Spleen (tissue), 7 donors: ENCODE measurements around the gene TMEM255A.

ENCODE experiments used
- POLR2AphosphoS5 ChIP-seq, 3 donors: sonication (generic); formaldehyde crosslinking; IDR thresholded peaks; one replicate each; pipeline ENCODE4 v1.5.1; 2017; ENCODE audit warnings: antibody characterized with exemption in 3 of 3
- TF ChIP-seq, protein P1 (sequence below), 11 experiments: fragments of 200-600 bp in 7 of 11; fragments of 450-650 bp in 4 of 11; sonication (generic) in 4 of 11; IDR thresholded peaks in 8 of 11; conservative IDR thresholded peaks in 3 of 11; 1 replicate in 7 of 11; 2 replicates in 4 of 11; pipeline versions ENCODE4 v1.4.0 to v1.8.0; 2016 to 2021; ENCODE audit warnings: antibody characterized with exemption in 11 of 11, inconsistent platforms in 4 of 11, mild to moderate bottlenecking in 1 of 11
- donor health status: DM: no; HTN: no; CAD: no; lungs with moderate emphysema.
- donor health status: DM: no; HTN: no; CAD: no.
- donor health status: DM: no; HTN: no; CAD: no.

DNA sequence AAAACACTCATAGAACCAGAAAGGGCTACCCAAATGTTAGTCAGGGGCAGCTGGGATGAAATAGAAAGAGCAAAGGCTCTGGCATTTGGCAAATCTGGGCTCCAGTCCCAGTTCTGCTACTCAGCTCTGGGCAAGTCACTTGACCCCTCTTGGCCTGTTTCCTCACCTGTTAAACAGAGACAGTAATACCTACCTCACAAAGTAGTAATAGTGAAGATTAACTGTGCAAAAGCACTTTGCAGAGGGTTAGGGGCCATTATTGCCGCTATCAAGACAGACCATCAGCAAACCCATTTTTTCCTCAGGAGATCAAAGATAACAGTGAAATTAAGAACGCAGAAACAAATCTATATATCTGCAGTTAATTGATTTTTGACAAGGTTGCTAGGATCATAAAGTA, 40.0 kb downstream of the TMEM255A start:
- TF ChIP-seq POLR2AphosphoS5 (IDR thresholded peaks at IDR 0.05), result no peak
- TF ChIP-seq, protein P1, sequence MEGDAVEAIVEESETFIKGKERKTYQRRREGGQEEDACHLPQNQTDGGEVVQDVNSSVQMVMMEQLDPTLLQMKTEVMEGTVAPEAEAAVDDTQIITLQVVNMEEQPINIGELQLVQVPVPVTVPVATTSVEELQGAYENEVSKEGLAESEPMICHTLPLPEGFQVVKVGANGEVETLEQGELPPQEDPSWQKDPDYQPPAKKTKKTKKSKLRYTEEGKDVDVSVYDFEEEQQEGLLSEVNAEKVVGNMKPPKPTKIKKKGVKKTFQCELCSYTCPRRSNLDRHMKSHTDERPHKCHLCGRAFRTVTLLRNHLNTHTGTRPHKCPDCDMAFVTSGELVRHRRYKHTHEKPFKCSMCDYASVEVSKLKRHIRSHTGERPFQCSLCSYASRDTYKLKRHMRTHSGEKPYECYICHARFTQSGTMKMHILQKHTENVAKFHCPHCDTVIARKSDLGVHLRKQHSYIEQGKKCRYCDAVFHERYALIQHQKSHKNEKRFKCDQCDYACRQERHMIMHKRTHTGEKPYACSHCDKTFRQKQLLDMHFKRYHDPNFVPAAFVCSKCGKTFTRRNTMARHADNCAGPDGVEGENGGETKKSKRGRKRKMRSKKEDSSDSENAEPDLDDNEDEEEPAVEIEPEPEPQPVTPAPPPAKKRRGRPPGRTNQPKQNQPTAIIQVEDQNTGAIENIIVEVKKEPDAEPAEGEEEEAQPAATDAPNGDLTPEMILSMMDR (IDR thresholded peaks at IDR 0.05 in 8 of 11, conservative IDR thresholded peaks at IDR 0.05 in 3 of 11), result no peak
